A673 (cell line): ENCODE results near the gene EML6. TPM values are rescaled to one million over a fixed set of nuclear protein-coding genes. Genes with fewer than 3 reads are reported as not detected.

ENCODE experiments used
- BruUV-seq: library from RNA; stranded (reverse); fragments of 400-500 nt; replicated peaks from 2 replicates; lab custom pipeline; 2021; lab: Mats Ljungman, UMichigan
- CTCF ChIA-PET: fragments of 300-600 bp; sonication (Branson Sonifier 250); formaldehyde crosslinking; loops from one replicate; lab custom pipeline; 2022; ENCODE audit warnings: antibody characterized with exemption; lab: Charles Lee
- POLR2A ChIA-PET: fragments of 300-600 bp; sonication (Branson Sonifier 250); formaldehyde crosslinking; loops from one replicate; lab custom pipeline; 2022; ENCODE audit warnings: antibody characterized with exemption; ENCODE audit not compliant: low non-redundant PET; lab: Charles Lee
- DNase-seq: peaks from one replicate; pipeline ENCODE4 v3.0.0-alpha.2; 2015; ENCODE audit warnings: low spot score
- H3K27ac ChIP-seq: fragments of 200-600 bp; sonication (generic); 2 replicates; pipeline ENCODE4 v1.5.1; 2016; ENCODE audit warnings: mixed run types, low read depth, mild to moderate bottlenecking, mixed read lengths, antibody characterized with exemption, low read length; ENCODE audit not compliant: poor library complexity, severe bottlenecking
- H3K27me3 ChIP-seq: fragments of 200-600 bp; sonication (generic); replicated peaks from 2 replicates; pipeline ENCODE4 v1.6.1; 2017; ENCODE audit warnings: mixed run types, low read depth, mild to moderate bottlenecking, mixed read lengths, antibody characterized with exemption, low read length; ENCODE audit not compliant: insufficient read depth, poor library complexity
- H3K36me3 ChIP-seq: fragments of 200-600 bp; sonication (generic); 2 replicates; pipeline ENCODE4 v1.6.1; 2016; ENCODE audit warnings: mixed run types, mild to moderate bottlenecking, mixed read lengths, antibody characterized with exemption, low read length; ENCODE audit not compliant: insufficient read depth, poor library complexity, severe bottlenecking
- H3K4me1 ChIP-seq: fragments of 200-600 bp; sonication (generic); 2 replicates; pipeline ENCODE4 v1.6.1; 2017; ENCODE audit warnings: mixed run types, mild to moderate bottlenecking, mixed read lengths, antibody characterized with exemption, low read length; ENCODE audit not compliant: insufficient read depth, poor library complexity, severe bottlenecking
- H3K4me3 ChIP-seq: fragments of 200-600 bp; sonication (generic); 2 replicates; pipeline ENCODE4 v1.5.1; 2016; ENCODE audit warnings: low read depth, mixed run types, mild to moderate bottlenecking, mixed read lengths, low read length; ENCODE audit not compliant: poor library complexity, severe bottlenecking
- H3K9me3 ChIP-seq: fragments of 200-600 bp; sonication (generic); 2 replicates; pipeline ENCODE4 v1.6.1; 2016; ENCODE audit warnings: mixed run types, low read depth, mild to moderate bottlenecking, mixed read lengths, antibody characterized with exemption, low read length; ENCODE audit not compliant: poor library complexity, severe bottlenecking
- EZH2 ChIP-seq: fragments of 200-600 bp; sonication (generic); IDR thresholded peaks from 2 replicates; pipeline ENCODE4 v1.6.1; 2017; ENCODE audit warnings: borderline replicate concordance, low read depth, mild to moderate bottlenecking, mixed read lengths, antibody characterized with exemption, low read length; ENCODE audit not compliant: poor library complexity, severe bottlenecking
- intact Hi-C: fragments of 100-400 bp; cut with micrococcal nuclease; formaldehyde crosslinking; loops from one replicate; pipeline ENCODE4 v1.10.0; 2022; ENCODE audit not compliant: unreplicated experiment
- total RNA-seq: library from RNA; stranded (reverse); gene quantifications from 2 replicates; pipeline ENCODE4 v1.2.3, GENCODE V29; 2021
- TF ChIP-seq, protein P1 (sequence below): fragments of 300-800, 200-600 bp; sonication (generic); conservative IDR thresholded peaks from 2 replicates; pipeline ENCODE4 v1.5.1; 2017; ENCODE audit warnings: low read depth, mild to moderate bottlenecking, antibody characterized with exemption, low read length, moderate library complexity, mixed read lengths

EML6 gene
- total RNA-seq, 1 experiment from 2014 or later = 1.9 TPM

DNA sequence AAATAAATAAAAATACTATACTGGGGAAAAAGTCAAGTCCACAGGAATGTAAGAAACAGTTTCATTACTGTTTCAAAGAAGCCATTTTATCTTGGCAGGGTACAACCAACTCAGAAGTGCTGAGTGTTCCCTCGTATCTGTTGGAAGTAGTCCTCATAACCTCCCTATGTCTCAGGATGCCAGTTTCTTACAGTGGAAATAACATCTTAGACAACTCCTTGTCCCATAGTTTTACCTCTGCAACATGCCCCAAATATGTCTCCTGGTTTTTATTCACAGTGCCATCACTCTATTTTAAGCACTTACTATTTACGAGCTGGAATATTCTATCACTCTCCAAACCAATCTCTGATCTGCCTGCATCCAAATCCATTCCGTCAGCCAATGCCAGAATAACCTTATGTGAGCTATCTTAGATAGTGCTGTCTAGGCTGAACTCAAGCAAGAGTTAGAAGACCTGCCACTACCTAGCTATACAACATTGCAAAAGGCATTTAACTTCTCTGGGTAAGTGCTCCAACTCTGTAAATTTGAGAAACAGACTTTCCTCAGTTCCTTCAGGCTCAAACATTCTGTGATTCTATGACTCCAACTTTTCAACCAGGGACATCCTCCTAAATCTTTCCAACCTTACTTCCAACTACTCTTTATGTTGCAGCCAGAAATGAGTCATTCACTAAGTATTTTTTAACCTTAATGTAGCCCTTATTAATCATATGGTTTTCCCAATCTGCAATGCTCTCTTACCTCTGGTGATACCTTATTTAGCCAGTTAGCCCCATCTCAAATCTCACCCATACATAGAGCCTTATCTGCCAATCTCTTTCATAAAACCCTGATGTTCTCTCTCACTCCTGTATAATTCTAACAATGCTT lies 260.1 kb downstream of the EML6 start:
- no peak overlapping the region for H3K4me3 ChIP-seq
- H3K27me3 ChIP-seq = no peaks in the 10 kb centered on the region
- no peaks in the 10 kb centered on the region for H3K9me3 ChIP-seq
- intact Hi-C loops = no loop called here
- no TSS peak for BruUV-seq
- ChIA-PET POLR2A (no interaction called here), CTCF (no interaction called here)
- H3K36me3 ChIP-seq = peaks cover 36% of the 10 kb centered on the region
- no peak for DNase-seq
- TF ChIP-seq, protein P1, sequence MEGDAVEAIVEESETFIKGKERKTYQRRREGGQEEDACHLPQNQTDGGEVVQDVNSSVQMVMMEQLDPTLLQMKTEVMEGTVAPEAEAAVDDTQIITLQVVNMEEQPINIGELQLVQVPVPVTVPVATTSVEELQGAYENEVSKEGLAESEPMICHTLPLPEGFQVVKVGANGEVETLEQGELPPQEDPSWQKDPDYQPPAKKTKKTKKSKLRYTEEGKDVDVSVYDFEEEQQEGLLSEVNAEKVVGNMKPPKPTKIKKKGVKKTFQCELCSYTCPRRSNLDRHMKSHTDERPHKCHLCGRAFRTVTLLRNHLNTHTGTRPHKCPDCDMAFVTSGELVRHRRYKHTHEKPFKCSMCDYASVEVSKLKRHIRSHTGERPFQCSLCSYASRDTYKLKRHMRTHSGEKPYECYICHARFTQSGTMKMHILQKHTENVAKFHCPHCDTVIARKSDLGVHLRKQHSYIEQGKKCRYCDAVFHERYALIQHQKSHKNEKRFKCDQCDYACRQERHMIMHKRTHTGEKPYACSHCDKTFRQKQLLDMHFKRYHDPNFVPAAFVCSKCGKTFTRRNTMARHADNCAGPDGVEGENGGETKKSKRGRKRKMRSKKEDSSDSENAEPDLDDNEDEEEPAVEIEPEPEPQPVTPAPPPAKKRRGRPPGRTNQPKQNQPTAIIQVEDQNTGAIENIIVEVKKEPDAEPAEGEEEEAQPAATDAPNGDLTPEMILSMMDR = no peak
- TF ChIP-seq EZH2 = no peak
- H3K4me1 ChIP-seq = peaks cover 15% of the 10 kb centered on the region
- H3K27ac ChIP-seq = no peak overlapping the region

DNA sequence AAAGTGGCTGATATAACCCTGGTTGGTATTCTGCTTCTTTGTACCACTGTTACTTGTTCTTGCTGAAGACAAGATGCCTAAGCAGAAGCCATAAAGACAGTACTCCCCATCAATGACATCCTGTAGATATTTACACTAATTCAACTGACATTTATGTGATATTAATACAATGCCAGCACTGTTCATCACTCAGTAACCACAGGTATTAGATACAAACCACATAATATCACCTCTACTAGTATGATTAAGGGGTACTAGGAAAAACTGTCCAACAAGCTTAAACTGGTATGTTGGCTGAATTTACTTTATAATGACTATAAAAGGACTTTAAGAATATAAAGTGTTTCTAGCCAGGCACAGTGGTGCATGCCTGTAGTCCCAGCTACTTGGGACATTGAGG lies 261.0 kb downstream of the EML6 start:
- POLR2A ChIA-PET = no interaction called here
- H3K9me3 ChIP-seq = no peaks in the 10 kb centered on the region
- BruUV-seq = no TSS peak
- TF ChIP-seq, protein P1 = no peak
- no peak for TF ChIP-seq EZH2
- H3K27me3 ChIP-seq = no peaks in the 10 kb centered on the region
- H3K4me1 ChIP-seq = peaks cover 17% of the 10 kb centered on the region
- peaks cover 35% of the 10 kb centered on the region for H3K36me3 ChIP-seq
- DNase-seq = no peak
- no peak overlapping the region for H3K4me3 ChIP-seq
- intact Hi-C loops = no loop called here
- CTCF ChIA-PET = no interaction called here
- H3K27ac ChIP-seq = no peak overlapping the region

DNA sequence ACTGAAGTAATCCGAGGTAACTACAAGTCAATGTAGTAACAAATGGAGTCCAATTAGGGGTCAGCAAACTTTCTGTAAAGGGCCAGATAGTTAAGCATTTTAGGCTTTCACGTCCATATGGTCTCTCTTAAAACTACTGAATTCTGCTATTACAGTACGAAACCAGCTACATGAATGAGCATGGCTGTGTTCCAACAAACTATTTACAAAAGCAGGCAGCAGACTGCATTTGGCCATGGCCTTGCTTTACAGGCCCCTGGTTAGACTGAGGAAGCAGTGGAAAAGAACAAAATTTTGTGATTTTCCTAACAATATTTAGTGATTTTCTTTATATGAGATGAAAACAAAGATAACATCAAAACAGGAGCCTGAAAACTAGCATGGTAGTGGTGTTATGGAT lies 262.8 kb downstream of the EML6 start:
- Histone ChIP-seq H3K9me3 (no peaks in the 10 kb centered on the region), H3K4me1 (peaks cover 11% of the 10 kb centered on the region), H3K4me3 (no peak overlapping the region), H3K27ac (no peak overlapping the region), H3K27me3 (no peaks in the 10 kb centered on the region), H3K36me3 (peaks cover 29% of the 10 kb centered on the region)
- POLR2A ChIA-PET = no interaction called here
- CTCF ChIA-PET = no interaction called here
- intact Hi-C loops = no loop called here
- TF ChIP-seq, protein P1 = no peak
- TF ChIP-seq EZH2 = no peak
- no TSS peak for BruUV-seq
- no peak for DNase-seq
